ENCODE data around the gene SNX19.
"Not testable (repeated sequence)": the region's sequence is repeated elsewhere in the genome, so short reads cannot be mapped to it uniquely, and the experiment has no call there.

SNX19 gene

GRCh38 chr11:130924750-130925149 is 8.5 kb upstream of the SNX19 start:
- TF ChIP-seq POLR2AphosphoS5 (IDR thresholded peaks at IDR 0.05; ENCODE audit: low read depth): no peak
- TF ChIP-seq REST (IDR thresholded peaks at IDR 0.05; ENCODE audit: insufficient replicate concordance, low read depth): no peak
- Histone ChIP-seq H3K4me3 (replicated peaks; ENCODE audit: insufficient read depth, low read length) (no peak overlapping the region), H3K27me3 (ENCODE audit: insufficient read depth, poor library complexity, severe bottlenecking) (no peaks in the 10 kb centered on the region), H3K27ac (replicated peaks) (no peak overlapping the region)
- no peak for DNase-seq (ENCODE audit: low read depth in 1 of 2, low spot score in 1 of 2)

- not testable (repeated sequence) for H3K27ac ChIP-seq (replicated peaks); DNase-seq (ENCODE audit: low read depth in 1 of 2, low spot score in 1 of 2); H3K27me3 ChIP-seq (ENCODE audit: insufficient read depth, poor library complexity, severe bottlenecking); H3K4me3 ChIP-seq (replicated peaks; ENCODE audit: insufficient read depth, low read length)
Measured at GRCh38 chr11:130920612-130921011, 4.3 kb upstream of the SNX19 start.

GRCh38 chr11:130918081-130918480 is 1.8 kb upstream of the SNX19 start:
- TF ChIP-seq CTCF (IDR thresholded peaks at IDR 0.05; ENCODE audit: insufficient read depth, low read length) (no peak), REST (IDR thresholded peaks at IDR 0.05; ENCODE audit: insufficient replicate concordance, low read depth) (no peak), SPI1 (IDR thresholded peaks at IDR 0.05; ENCODE audit: borderline replicate concordance, low read depth) (no peak), POLR2AphosphoS5 (IDR thresholded peaks at IDR 0.05; ENCODE audit: low read depth) (no peak), GABPA (IDR thresholded peaks at IDR 0.05; ENCODE audit: low read depth) (no peak)
- Histone ChIP-seq H3K27me3 (ENCODE audit: insufficient read depth, poor library complexity, severe bottlenecking) (no peaks in the 10 kb centered on the region), H3K4me3 (replicated peaks; ENCODE audit: insufficient read depth, low read length) (no peak overlapping the region), H3K27ac (replicated peaks) (no peak overlapping the region)
- DNase-seq (ENCODE audit: low read depth in 1 of 2, low spot score in 1 of 2): no peak

- DNase-seq (ENCODE audit: low read depth in 1 of 2, low spot score in 1 of 2): no peak
- Histone ChIP-seq H3K27me3 (ENCODE audit: insufficient read depth, poor library complexity, severe bottlenecking) (no peaks in the 10 kb centered on the region), H3K4me3 (replicated peaks; ENCODE audit: insufficient read depth, low read length) (peak overlapping the region; percentile 67; the same call in 1 of the 2 replicates)
Measured at GRCh38 chr11:130916910-130917309, 631 bp upstream of the SNX19 start.

More at GRCh38 chr11:130916910-130917309, 631 bp upstream of the SNX19 start:
- TF ChIP-seq GABPA (IDR thresholded peaks at IDR 0.05; ENCODE audit: low read depth) (no peak), REST (IDR thresholded peaks at IDR 0.05; ENCODE audit: insufficient replicate concordance, low read depth) (no peak)
- H3K27ac ChIP-seq (replicated peaks): no peak overlapping the region
